NCI-H128 (cell line): ENCODE results near the gene ZNRF3.
"Not testable (repeated sequence)": the region's sequence is repeated elsewhere in the genome, so short reads cannot be mapped to it uniquely, and the experiment has no call there.

Experiments
- DNase-seq: peaks from one replicate; lab custom pipeline; 2025; ENCODE audit not compliant: unreplicated experiment; lab: John Stamatoyannopoulos, UW

Gene ZNRF3

DNA sequence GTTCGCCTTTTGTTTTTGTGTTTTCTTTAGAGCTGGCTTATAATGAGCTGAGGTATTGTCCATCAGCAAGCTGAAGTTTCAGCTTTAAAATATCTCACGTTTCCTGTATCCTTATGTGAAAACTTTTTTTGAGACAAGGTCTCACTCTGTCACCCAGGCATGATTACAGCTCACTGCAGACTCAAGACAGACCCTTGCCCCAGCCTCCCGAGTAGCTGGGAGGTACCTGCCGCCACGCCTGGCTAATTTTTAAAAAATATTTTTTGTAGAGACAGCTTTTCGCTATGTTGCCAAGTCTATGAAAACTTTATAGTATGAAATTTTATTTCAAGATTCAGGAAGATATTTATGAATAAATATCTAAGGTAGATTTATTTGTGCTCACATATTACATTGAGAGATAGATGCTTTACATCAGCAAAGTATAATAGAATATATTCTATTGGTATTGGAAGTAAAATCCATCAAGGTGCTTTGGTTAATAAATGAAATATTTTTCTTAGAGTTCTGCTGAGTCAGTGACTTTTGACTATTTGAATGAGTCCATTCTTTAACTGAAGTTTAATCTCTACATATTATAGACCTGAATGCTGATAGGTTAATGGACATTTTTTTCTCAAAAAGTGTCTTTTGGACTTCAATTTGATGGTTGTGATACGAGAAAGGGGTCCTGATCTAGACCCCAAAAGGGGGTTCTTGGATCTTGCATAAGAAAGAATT is 199.6 kb downstream of the ZNRF3 start:
- DNase-seq = no peak

DNA sequence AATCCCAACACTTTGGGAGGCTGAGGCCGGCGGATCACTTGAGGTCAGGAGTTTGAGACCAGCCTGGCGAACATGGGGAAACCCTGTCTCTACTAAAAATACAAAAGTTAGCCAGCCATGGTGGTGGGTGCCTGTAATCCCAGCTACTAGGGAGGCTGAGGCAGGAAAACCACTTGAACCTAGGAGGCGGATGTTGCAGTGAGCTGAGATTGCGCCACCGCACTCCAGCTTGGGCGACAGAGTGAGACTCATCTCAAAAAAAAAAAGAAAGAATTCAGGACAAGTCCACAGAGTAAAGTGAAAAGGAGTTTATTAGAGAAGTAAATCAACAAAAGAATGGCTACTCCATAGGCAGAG is 200.2 kb downstream of the ZNRF3 start:
- not testable (repeated sequence) for DNase-seq

DNA sequence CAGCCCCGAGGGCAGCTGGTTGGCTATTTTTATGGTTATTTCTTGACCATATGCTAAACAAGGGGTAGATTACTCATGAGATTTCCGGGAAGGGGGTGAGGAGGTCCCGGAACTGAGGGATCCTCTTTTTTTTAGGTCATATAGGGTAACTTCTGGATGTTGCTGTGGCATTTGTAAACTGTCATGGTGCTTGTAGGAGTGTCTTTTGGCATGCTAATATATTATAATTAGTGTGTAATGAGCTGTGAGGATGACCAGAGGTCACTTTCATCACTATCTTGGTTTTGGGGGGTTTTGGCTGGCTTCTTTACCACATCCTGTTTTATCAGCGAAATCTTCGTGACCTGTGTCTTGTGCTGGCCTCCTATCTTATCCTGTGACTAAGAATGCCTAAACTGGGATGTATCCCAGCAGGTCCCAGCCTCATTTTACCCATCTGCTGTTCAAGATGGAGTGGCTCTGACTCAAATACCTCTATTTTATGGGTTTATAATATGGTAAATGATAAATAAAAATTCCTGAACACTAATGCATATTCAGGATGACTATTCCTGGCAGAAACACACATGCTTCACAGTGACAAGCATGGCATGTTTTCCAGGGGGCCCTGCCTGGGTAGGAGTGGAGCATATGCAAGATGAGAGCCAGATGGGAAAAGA is 200.7 kb downstream of the ZNRF3 start:
- no peak for DNase-seq

DNA sequence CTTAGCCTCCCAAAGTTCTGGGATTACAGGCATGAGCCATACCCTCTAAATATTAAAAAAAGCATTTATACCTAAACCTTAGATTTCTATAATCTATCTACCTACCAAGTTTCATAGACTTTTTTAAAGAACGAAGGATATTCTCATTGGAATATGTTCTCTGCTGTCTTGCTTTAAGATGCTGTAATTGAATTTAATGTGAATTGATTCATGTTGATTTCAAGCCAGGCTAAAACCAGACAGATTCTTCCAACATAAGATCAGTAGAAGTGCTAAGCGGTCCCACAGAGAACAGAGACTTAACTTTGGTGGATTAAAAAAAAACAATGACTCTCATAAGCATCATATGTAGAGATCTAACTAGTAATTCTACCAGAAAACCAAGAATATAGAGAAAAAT is 203.6 kb downstream of the ZNRF3 start:
- no peak for DNase-seq

DNA sequence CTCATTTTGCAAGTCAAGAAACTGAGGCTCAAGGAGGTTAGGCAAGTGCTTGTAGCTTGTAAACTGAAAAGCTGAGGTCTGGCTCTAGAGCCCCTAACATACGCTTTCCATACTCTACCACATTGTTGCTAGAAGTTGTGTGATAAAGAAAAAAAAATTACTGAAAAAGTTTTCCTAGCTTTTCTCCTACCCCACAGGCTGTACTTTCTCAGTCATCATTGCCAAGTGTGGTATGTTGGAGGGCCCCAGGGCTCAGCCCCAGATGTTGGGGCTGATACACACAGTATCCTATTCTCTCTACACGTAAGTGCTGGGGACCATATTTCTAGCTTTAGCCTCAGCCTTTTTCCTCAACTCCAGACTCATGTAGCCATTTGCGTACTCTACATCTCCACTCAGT is 205.4 kb downstream of the ZNRF3 start:
- no peak for DNase-seq

DNA sequence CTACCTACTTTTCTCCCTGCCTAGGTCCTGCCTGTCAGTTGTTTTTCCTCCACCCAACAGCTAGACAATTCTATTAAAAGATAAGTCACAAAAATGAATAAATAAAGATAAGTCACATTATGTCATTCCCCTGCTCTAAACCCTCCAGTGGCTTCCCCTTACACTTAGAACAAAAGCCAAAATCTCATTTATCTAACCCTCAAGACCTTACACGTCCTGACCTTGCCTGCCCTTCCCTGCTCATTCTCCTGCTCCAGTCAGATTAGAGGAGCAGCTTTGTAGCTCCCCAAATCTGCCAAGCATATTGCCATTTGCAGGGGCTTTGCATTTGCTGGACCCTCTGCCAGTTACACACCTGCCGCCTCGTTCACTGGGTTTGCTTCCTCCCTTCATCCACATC is 206.1 kb downstream of the ZNRF3 start:
- no peak for DNase-seq

DNA sequence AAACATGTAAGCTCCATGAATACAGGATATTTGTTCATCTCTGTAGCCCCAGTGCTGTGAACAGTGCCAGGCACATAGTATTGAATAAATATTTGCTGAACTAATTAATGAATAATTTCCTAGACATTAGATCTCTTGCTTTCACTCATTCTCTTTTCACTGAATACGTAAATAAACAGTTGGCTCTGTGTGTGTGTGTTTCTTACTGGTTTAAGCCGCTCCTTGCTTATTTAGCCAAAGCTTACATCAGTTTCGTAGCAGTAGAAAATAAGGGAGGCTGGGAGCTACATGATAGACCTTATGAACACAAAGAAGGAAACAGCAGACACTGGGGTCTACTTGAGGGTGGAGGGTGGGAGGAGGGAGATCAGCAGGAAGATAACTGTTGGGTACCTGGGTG is 206.7 kb downstream of the ZNRF3 start:
- DNase-seq = no peak

DNA sequence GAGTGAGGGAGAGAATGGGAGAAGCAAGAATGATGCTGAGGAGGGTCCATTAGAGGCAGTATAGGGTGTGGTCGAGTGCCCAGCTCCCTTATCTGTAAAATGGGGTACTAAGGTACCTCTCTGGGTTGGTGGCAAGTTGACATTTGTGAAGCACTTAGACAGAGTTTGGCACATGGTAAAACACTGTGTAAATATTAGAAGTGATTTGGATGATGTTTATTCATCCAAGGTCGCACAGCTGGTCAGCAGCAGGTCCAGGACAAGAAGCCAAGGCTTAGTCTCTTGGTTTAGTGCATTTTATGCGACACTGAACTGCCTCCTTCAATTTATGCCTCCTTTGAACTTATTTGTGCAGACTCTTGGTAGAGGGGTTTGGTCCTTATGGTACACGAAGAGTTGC is 208.9 kb downstream of the ZNRF3 start:
- no peak for DNase-seq

DNA sequence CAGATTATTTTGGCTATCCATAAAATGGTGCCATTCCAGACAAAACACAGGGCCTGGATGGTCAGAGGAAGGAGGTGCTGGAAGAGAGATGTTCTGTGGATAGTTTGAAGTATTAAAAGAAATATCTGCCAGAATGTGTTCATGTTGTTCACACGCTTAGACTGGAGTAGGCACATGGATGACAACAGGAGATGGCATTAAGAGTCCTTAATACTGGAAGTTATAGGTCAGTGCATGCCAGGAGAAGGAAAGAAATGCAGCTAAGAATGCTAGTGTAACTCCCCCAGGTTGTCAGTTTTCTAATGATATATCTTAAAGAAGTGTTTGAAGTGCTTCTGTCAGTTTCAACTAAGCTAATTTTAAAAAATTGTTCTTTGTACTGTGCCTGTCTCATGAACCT is 209.7 kb downstream of the ZNRF3 start:
- DNase-seq = no peak

DNA sequence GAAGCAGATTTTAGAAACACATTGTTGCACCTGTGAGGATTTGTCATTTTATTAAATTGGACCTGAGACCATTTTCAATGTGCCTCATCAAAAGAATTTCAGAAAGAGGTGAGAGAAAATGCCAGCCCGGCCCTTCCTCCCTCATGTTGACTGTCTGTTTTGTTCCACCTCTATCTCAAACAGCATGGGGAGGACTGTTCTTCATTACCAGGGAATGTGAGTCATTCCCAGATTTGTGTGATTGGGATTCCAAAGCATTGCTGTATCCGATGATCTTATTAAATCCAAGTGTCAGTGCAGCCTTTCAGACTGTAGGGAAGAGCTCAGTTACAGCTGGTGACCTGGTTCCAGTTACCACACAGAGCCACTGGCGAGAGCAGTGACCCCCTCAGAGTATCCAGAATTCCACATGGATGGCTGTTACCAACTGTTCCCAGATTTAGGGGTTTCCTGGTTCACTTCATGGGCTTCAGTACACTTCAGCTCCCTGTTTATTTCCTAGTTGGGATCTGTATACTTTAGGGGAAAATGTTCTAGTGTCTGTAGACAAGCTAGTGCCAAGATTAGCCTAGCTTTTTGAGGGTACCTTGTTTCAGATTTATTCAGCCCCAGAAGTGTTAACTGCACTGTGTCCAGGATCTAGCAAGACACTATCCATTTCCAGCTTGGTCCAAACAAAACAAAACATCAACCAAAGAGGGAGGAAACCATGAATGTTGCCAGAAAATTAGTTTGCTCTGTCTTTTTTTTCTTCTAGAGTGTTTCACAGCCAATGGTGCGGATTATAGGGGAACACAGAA is 210.3 kb downstream of the ZNRF3 start:
- no peak for DNase-seq

DNA sequence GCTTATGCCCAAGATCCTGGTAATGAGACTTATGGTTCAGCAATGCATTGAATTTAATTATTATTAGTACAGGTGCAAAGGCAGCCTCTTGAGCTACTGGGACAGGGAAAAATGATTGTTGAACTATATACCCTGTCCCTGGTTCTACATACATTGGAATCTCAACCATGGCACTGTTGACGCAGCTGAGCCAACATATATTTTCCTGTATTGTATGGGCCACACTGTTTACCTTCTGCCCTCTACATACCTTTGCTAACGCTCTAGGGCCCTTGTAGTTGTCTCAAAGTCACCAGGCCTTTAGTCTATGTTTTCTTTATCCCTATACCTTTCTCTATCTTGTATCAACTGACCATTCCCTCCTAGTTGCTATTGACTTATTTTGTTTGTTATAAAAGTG is 212.1 kb downstream of the ZNRF3 start:
- no peak for DNase-seq

DNA sequence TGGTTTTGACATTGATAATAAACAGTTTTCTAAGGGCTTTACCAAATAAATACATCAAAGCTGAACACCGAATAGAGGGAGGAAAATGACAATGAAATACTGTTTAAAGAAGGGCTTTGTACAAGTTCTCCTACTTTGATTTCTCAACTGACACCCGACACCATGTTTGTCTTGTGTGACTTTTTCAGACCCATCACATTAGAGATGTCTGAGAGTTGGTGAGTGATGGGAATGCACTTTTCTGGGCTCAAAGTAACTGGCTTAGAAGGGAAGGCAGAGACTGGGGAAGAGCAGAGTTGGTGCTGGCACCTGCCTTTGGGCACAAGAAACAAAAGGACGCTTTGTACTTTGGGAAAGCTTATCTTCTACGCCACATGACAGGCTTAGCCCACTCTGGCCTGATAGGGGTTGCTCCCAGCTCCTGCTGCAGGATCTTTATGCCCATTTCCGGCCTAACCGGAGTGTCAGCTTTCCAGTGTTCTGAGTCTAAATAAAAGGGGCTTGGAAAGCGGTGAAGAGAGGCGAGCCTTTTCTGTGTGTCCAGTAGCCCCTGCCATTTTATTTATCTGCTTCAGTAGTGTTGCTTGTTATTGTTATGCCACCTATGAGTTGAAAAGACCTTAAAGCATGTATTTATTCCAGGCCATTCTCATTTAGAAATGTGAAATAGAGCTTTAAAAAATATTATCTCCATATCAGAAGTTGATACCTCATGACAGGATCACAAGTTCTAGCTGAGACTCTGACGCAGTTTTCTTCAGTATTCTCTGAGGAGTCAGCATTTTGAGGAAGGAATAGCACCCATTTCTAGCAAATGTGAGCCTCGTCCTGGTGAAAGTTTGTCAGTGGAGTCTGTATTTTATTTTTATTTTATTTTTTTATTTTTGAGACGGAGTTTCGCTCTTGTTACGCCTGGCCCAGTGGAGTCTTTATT is 213.6 kb downstream of the ZNRF3 start:
- DNase-seq = no peak

DNA sequence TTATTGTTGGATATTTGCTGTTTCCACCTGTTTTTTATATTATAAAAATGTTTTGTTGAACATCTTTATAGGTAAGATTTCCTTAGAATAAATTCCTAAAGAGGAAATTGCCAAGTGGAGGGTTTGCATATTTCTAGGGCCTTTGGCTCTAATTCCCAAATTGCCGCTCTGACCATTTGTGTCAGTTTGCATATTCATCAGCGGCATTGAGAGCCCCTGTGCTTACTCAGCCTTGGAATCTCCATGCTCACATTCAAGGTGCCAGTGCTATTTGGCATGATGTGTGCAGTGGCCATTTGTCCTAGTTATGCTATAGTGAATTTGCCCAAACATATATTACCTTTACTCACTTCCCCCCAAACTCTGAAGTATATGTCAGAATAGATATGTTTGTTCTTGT is 214.9 kb downstream of the ZNRF3 start:
- DNase-seq = no peak

DNA sequence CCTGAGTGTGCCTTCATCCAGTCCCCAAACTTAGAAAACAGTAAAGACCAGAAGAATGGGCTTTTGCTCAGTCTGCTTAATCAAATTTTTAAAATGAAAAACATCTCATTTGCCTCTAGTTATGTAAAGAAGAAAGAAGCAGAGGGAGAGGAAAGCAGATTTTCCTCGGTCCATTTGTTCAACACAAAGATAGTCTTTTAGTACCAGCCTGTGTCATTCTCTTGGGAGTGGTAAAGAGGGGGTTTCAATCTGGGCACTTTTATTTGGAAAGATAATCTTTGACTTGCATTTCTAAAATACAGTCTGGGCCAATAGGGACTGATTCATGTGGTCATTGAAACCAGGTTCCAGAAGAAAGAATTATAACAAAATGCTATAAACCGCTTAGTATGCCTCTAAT is 218.9 kb downstream of the ZNRF3 start:
- no peak for DNase-seq

DNA sequence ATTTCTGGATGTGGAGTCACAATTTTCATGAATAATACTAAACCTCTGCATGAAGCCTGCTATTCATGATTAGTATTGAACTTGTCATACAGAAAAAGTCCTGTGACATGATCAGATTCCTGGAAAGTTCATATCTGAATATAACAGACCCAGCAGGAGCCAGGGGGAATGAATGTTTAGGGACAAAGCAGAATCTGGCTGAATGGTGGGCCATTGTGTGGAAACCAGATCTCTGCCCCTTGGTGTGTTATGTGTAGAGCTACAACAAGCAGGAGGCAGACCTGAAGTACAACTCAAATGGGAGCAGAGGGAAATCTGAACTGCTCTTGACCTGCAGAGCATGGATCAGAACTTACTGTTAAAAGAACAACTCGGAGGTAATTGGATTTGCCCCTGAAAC is 219.7 kb downstream of the ZNRF3 start:
- DNase-seq = no peak

DNA sequence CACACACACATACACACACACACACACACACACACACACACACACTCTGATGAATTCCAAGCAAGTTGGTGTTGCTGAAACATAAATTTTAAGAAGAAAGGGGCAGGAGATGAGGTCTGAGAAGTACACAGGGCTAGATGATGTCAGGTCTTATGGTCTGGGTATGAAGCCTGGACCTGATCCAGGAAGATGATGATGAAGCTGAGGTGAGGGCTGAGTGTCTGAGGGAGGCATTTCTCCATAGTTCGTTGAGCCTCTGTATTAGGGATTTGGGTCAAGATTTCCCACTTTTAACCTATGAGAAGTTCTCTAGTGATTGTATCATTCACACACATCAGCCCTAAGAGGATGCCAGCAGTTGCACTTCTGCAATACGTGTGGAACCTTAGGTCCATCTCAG is 222.1 kb downstream of the ZNRF3 start:
- no peak for DNase-seq

DNA sequence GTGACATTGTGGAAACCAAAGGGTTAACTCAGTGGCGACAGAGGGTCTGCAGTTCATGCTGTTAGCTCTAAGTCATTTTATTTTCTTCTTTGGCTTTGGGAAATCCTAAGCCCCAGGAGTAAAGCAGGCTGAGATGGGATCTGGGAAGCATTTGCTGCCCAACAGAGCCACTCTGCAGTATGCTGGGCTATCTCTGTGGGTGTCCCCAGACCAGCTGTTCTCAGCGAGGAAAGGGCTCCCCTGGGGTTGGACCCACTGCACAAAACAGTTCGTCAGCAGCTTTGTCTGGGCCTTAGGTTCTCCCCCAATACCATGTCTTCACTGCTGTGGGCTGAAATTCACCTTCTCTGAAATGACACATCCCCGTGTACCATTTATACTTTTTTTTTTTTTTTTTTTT is 223.5 kb downstream of the ZNRF3 start:
- no peak for DNase-seq
